ENCODE measurements around the gene TBL1X. TPM values are rescaled to one million over a fixed set of nuclear protein-coding genes. Genes with fewer than 3 reads are reported as not detected.
A peak's percentile ranks its signal among the peaks of the same experiment; 100 is the strongest.

TBL1X gene
- polyA plus RNA-seq, 1 donor (not counting 4 experiments of a cell fraction or from before 2014, with no cell fraction given) = 2.2 TPM

DNA sequence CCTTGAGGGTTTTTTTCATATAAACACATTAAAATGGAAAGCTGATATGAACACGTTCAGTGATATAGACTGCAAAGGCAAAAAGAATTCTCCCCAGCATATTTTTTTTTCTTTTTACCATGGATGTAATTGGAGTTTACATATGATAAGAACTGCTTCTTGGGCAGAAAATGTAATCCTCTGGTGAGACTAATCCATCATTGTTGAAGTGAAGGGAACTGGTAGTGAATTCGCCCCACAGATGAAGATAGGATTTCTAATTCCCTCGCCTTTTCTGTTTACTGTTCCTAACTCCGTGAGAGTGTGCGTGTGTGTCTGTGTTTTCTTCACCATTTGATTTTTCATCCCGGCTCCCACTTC is 211.9 kb downstream of the TBL1X start:
- Histone ChIP-seq H3K9me1 (ENCODE audit: control insufficient read depth, extremely low read depth, insufficient read depth, low read length) (no peaks in the 10 kb centered on the region), H3K9me3 (ENCODE audit: control insufficient read depth, low read depth, low read length) (no peaks in the 10 kb centered on the region), H3K4me3 (ENCODE audit: control insufficient read depth in 2 of 3, extremely low read depth in 1 of 3, insufficient read depth in 2 of 3, low read depth in 1 of 3, low read length in 3 of 3) (no peak overlapping the region), H3K9ac (ENCODE audit: control insufficient read depth, extremely low read depth, insufficient read depth, low read length) (no peak overlapping the region), H2AFZ (ENCODE audit: control insufficient read depth, low read length) (no peak overlapping the region), H3K27me3 (ENCODE audit: control insufficient read depth, extremely low read depth, insufficient read depth, low read length) (no peaks in the 10 kb centered on the region), H3K36me3 (ENCODE audit: control insufficient read depth in 2 of 2, extremely low read depth in 1 of 2, insufficient read depth in 2 of 2, low read length in 2 of 2) (no peaks in the 10 kb centered on the region), H4K20me1 (ENCODE audit: control insufficient read depth, extremely low read depth, insufficient read depth, low read length) (no peaks in the 10 kb centered on the region), H3K4me1 (ENCODE audit: control insufficient read depth, extremely low read depth, insufficient read depth, low read length) (peaks cover 4% of the 10 kb centered on the region), H3K4me2 (ENCODE audit: control insufficient read depth, extremely low read depth, insufficient read depth, low read depth, low read length) (peak overlapping the region; percentile 45), H3K27ac (ENCODE audit: control insufficient read depth, insufficient read depth, low read length) (no peak overlapping the region), H3K79me2 (ENCODE audit: control insufficient read depth, insufficient read depth, low read length) (no peaks in the 10 kb centered on the region)
- TF ChIP-seq, protein P1, sequence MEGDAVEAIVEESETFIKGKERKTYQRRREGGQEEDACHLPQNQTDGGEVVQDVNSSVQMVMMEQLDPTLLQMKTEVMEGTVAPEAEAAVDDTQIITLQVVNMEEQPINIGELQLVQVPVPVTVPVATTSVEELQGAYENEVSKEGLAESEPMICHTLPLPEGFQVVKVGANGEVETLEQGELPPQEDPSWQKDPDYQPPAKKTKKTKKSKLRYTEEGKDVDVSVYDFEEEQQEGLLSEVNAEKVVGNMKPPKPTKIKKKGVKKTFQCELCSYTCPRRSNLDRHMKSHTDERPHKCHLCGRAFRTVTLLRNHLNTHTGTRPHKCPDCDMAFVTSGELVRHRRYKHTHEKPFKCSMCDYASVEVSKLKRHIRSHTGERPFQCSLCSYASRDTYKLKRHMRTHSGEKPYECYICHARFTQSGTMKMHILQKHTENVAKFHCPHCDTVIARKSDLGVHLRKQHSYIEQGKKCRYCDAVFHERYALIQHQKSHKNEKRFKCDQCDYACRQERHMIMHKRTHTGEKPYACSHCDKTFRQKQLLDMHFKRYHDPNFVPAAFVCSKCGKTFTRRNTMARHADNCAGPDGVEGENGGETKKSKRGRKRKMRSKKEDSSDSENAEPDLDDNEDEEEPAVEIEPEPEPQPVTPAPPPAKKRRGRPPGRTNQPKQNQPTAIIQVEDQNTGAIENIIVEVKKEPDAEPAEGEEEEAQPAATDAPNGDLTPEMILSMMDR (optimal IDR thresholded peaks at IDR 0.05 in 1 of 3, IDR thresholded peaks at IDR 0.05 in 1 of 3, conservative IDR thresholded peaks at IDR 0.05 in 1 of 3; ENCODE audit: extremely low read depth in 1 of 3, insufficient read depth in 2 of 3, low read length in 3 of 3) = no peak
- no peak for TF ChIP-seq EZH2 (IDR thresholded peaks at IDR 0.05; ENCODE audit: low read length)
- dilution Hi-C loops (cut with MboI; ENCODE audit: extremely low pct_ligation_motif_present, low sequenced_read_pairs) = no loop called here
- no peak for FAIRE-seq
- DNase-seq (ENCODE audit: low read depth, low spot score) = no peak

DNA sequence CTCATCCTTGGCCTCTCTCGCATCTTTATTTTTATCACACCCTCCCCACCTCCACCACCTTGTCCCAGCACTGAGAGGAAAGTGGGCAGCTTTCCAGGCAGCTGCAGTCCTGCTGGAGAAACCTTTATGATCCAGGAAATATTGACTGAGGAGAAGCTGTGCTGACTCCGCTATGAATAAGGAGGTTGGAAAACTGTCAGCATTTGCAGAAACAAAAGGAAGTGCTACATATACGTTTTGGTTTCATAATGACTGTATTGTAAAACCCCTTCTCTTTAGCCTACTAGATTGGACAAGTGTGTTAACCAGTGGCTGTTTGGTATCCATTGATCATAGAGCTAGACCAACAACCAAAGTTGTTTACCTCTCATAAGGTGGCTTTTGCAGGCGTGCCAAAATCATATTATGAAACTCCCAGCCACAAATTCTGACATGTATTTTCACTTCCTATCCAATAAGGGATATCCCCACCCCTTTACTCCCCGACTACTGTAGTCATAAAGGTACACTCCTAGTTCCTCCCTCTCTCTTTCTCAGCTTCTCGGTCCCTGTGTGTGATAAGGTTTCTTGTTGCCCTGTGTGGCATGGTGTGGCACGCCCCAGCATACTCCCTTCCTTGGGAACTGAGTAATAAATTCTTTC is 212.4 kb downstream of the TBL1X start:
- H3K79me2 ChIP-seq (ENCODE audit: control insufficient read depth, insufficient read depth, low read length) = no peaks in the 10 kb centered on the region
- no peaks in the 10 kb centered on the region for H3K9me1 ChIP-seq (ENCODE audit: control insufficient read depth, extremely low read depth, insufficient read depth, low read length)
- no peaks in the 10 kb centered on the region for H4K20me1 ChIP-seq (ENCODE audit: control insufficient read depth, extremely low read depth, insufficient read depth, low read length)
- FAIRE-seq (no peak), DNase-seq (ENCODE audit: low read depth, low spot score) (no peak)
- peak overlapping the region; percentile 11 for H3K27ac ChIP-seq (ENCODE audit: control insufficient read depth, insufficient read depth, low read length)
- no peak for TF ChIP-seq EZH2 (IDR thresholded peaks at IDR 0.05; ENCODE audit: low read length)
- TF ChIP-seq, protein P1 (optimal IDR thresholded peaks at IDR 0.05 in 1 of 3, IDR thresholded peaks at IDR 0.05 in 1 of 3, conservative IDR thresholded peaks at IDR 0.05 in 1 of 3; ENCODE audit: extremely low read depth in 1 of 3, insufficient read depth in 2 of 3, low read length in 3 of 3) = no peak
- no peaks in the 10 kb centered on the region for H3K9me3 ChIP-seq (ENCODE audit: control insufficient read depth, low read depth, low read length)
- H3K4me1 ChIP-seq (ENCODE audit: control insufficient read depth, extremely low read depth, insufficient read depth, low read length) = peaks cover 4% of the 10 kb centered on the region
- no peaks in the 10 kb centered on the region for H3K36me3 ChIP-seq (ENCODE audit: control insufficient read depth in 2 of 2, extremely low read depth in 1 of 2, insufficient read depth in 2 of 2, low read length in 2 of 2)
- H3K9ac ChIP-seq (ENCODE audit: control insufficient read depth, extremely low read depth, insufficient read depth, low read length) = no peak overlapping the region
- H3K27me3 ChIP-seq (ENCODE audit: control insufficient read depth, extremely low read depth, insufficient read depth, low read length) = no peaks in the 10 kb centered on the region
- no peak overlapping the region for H2AFZ ChIP-seq (ENCODE audit: control insufficient read depth, low read length)
- H3K4me2 ChIP-seq (ENCODE audit: control insufficient read depth, extremely low read depth, insufficient read depth, low read depth, low read length) = peak overlapping the region; percentile 45
- dilution Hi-C loops (cut with MboI; ENCODE audit: extremely low pct_ligation_motif_present, low sequenced_read_pairs) = no loop called here
- no peak overlapping the region for H3K4me3 ChIP-seq (ENCODE audit: control insufficient read depth in 2 of 3, extremely low read depth in 1 of 3, insufficient read depth in 2 of 3, low read depth in 1 of 3, low read length in 3 of 3)

Data from keratinocyte (primary cell).